Activated naive CD8-positive, alpha-beta T cell (primary cell): Measurements from ENCODE around the gene CDKN1A.

Experiments
- H3K27ac Mint-ChIP-seq: one replicate; pipeline ENCODE4 v1.8.0; 2021; ENCODE audit warnings: mixed read lengths
- H3K27me3 Mint-ChIP-seq: one replicate; pipeline ENCODE4 v1.8.0; 2021; ENCODE audit warnings: mixed read lengths
- H3K36me3 Mint-ChIP-seq: one replicate; pipeline ENCODE4 v1.8.0; 2021; ENCODE audit warnings: mixed read lengths
- H3K4me1 Mint-ChIP-seq: one replicate; pipeline ENCODE4 v1.8.0; 2021; ENCODE audit warnings: low read depth, mixed read lengths
- H3K4me3 Mint-ChIP-seq: one replicate; pipeline ENCODE4 v1.8.0; 2021; ENCODE audit warnings: mild to moderate bottlenecking, mixed read lengths
- H3K9me3 Mint-ChIP-seq: one replicate; pipeline ENCODE4 v1.8.0; 2021; ENCODE audit warnings: low read depth, mixed read lengths

Gene CDKN1A

DNA sequence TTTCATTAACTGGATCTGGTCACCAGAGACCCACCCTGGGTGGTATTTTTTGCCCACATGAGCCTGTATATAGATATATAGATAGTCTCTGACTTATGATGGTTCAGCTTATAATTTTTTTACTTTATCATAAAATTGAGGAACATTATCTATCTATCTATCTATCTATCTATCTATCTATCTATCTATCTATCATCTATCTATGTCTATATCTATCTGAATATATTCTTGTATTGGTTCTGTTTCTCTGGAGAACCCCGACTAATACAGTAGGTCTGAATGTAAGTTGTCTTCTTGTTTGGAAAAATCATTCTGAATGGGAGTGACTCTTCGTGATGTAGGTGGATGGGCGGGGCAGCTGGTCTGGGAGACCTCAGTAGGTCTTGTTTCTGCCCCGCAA, 13.3 kb upstream of the CDKN1A start:
- peaks cover 17% of the 10 kb centered on the region for H3K4me1 Mint-ChIP-seq
- no peaks in the 10 kb centered on the region for H3K9me3 Mint-ChIP-seq
- no peaks in the 10 kb centered on the region for H3K27me3 Mint-ChIP-seq
- H3K36me3 Mint-ChIP-seq = no peaks in the 10 kb centered on the region
- no peak overlapping the region for H3K4me3 Mint-ChIP-seq
- H3K27ac Mint-ChIP-seq = peak overlapping the region; percentile 13

DNA sequence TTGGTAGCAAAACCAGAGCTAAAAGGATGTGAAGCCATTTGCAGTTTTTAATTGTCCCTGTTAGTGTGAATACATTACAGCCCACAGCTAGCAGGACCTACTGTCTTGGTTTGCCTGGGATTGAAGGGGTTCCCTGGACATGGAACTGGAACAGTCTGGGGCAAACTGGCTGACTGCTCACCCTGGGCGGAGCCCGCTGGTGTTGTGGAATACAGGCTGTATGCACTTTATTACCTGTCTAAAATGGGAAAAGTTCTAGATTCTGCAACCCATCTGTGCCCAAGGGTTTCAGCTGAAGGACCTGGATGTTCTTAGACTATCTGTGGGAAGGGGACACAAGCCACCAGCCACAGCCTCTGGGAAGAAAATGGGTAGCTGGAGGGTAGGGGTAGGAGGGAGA, 12.2 kb upstream of the CDKN1A start:
- Mint-ChIP-seq H3K27me3 (no peaks in the 10 kb centered on the region), H3K36me3 (no peaks in the 10 kb centered on the region), H3K27ac (no peak overlapping the region), H3K4me3 (no peak overlapping the region), H3K4me1 (peaks cover 17% of the 10 kb centered on the region), H3K9me3 (no peaks in the 10 kb centered on the region)

DNA sequence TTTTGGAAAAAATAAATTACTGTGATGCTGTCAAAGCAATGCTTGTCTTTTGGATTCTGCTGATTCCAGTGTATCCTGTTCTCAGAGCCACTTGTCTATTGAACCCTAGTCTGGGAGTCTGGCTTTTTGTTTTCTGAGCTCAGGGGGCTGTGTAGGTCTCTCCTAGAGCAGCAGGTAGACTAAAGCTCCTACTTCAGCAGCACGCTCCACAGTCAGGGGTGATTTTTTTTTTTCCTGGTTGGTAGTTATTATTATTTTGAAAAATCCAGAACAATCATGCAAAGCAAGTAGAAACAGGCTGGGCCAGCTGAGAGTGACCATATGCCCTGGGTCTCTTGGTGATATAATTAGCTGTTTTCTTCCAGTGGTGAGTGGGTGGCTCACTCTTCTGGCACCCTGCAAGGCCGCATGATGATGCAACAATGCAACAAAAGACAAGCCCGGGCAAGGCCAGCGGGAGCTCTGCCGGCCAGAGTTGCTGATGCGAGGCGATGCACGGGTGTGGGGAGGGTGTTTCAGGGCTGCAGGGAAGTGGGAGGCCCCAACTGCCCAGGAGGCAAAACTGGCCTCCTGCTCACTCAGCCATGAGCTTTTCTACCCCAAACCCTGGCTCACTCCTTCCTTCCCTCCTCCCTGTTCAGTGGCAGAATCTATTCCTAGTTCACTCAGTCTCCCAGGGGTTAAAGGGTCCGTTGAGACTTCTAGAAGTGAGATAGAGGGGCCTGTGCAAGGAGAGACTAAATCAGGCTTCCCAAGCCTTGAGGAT, 11.5 kb upstream of the CDKN1A start:
- H3K27me3 Mint-ChIP-seq = no peaks in the 10 kb centered on the region
- no peak overlapping the region for H3K4me3 Mint-ChIP-seq
- H3K27ac Mint-ChIP-seq = no peak overlapping the region
- no peaks in the 10 kb centered on the region for H3K36me3 Mint-ChIP-seq
- peaks cover 16% of the 10 kb centered on the region for H3K4me1 Mint-ChIP-seq
- no peaks in the 10 kb centered on the region for H3K9me3 Mint-ChIP-seq

DNA sequence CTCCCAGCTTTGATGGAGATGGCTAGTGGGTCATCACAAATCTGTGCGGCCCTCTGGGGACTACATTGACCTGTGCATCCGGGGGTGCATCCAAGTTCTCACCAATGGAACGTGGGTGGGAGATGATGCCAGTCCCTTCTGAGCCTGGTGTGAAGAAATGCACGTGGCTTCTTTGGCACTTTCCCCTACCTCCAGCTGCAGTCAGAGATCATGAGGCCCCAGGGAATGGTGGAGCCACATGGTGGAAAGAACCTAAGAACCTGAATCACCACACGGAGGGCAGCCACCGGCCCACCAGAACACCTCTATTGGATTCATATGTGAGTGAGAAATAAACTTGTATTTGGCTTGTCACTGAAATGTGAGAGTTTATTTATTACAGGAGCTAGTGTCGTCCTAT, 9.9 kb upstream of the CDKN1A start:
- Mint-ChIP-seq H3K27me3 (no peaks in the 10 kb centered on the region), H3K36me3 (no peaks in the 10 kb centered on the region), H3K4me1 (peaks cover under 1% of the 10 kb centered on the region), H3K27ac (no peak overlapping the region), H3K9me3 (no peaks in the 10 kb centered on the region), H3K4me3 (no peak overlapping the region)

DNA sequence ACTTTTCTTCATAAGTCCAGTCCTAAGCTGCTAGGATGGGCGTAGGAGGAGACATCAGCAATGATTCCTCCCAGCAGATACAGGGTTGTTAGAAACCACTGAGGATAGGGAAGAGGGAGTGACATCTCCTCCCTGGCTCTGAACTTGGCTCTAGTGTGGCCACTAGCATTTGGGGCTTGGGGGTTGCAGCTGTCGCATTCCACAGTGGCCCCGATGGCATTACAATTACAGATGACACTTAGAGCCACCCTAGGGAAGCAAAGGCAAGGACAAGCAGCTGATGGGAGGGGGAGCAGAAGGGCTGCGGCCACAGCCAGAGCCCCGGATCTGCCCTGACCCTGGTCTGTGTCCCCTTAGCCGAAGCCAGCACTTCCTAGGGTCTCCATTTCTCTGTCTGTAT, 9.5 kb upstream of the CDKN1A start:
- Mint-ChIP-seq H3K27me3 (no peaks in the 10 kb centered on the region), H3K27ac (no peak overlapping the region), H3K4me1 (no peaks in the 10 kb centered on the region), H3K9me3 (no peaks in the 10 kb centered on the region), H3K4me3 (no peak overlapping the region), H3K36me3 (no peaks in the 10 kb centered on the region)

DNA sequence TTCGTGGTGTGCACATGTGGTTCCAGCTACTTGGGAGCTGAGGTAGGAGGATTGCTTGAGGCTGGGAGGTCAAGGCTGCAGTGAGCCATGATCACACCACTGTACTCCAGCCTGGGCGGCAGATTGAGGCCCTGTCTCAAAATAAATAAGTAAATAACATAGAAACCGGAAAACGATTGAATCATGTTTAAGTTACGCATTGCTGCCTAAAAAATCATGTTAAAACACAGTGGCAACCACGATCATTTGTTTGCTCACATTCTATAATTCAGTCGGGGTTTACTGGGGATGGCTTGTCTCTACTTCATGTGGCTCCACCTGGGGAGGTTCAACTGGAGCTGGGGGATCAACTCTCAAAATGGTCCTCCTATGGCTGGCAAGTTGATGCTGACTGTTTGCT, 8.2 kb upstream of the CDKN1A start:
- Mint-ChIP-seq H3K27me3 (no peaks in the 10 kb centered on the region), H3K4me1 (peaks cover 1% of the 10 kb centered on the region), H3K4me3 (no peak overlapping the region), H3K36me3 (no peaks in the 10 kb centered on the region), H3K9me3 (no peaks in the 10 kb centered on the region), H3K27ac (no peak overlapping the region)

DNA sequence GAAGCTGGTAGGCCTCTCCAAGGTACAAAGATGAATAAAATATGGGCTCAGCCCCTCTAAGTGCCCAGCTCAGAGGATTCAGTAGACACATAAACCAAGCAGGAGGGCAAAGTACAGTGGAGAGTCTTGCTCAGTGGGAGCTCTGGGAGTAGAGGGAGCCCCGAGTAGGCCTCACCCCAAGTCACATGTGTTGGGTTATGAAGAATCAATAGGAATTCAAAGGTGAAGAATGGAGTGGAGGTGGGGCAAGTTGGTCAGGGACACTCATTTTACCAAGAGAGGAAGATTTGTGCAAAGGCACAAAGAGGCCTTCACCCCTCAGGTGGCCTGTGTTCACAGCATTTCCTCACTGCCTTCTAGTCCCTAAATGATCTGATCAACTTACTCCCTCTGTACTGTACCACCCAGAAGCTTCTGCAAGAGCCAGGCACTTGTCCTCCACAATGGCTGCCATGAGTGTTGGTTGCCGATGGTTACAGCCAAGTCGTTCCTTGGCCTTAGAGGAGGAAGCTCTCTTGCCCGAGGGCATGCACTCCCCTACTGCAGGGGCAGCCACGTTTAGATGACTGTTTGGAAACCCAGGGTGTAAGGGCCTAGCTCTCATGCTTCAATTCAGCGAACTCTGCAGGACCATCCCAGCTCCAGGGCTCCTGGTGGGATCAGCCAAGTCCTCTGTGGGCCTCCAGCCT, 6.7 kb upstream of the CDKN1A start:
- no peaks in the 10 kb centered on the region for H3K27me3 Mint-ChIP-seq
- no peak overlapping the region for H3K4me3 Mint-ChIP-seq
- H3K4me1 Mint-ChIP-seq = peaks cover 6% of the 10 kb centered on the region
- no peaks in the 10 kb centered on the region for H3K36me3 Mint-ChIP-seq
- no peaks in the 10 kb centered on the region for H3K9me3 Mint-ChIP-seq
- no peak overlapping the region for H3K27ac Mint-ChIP-seq

DNA sequence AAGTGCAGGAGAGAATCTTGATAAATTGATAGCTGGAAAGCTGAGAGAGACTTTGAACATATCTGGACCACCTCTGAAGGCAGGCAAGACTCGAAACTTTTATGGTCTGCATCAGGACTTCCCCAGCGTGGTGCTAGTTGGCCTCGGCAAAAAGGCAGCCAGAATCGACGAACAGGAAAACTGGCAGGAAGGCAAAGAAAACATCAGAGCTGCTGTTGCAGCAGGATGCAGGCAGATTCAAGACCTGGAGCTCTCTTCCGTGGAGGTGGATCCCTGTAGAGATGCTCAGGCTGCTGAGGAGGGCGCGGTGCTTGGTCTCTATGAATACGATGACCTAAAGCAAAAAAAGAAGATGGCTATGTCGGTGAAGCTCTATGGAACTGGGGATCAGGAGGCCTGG, 4.6 kb upstream of the CDKN1A start:
- H3K27ac Mint-ChIP-seq = no peak overlapping the region

DNA sequence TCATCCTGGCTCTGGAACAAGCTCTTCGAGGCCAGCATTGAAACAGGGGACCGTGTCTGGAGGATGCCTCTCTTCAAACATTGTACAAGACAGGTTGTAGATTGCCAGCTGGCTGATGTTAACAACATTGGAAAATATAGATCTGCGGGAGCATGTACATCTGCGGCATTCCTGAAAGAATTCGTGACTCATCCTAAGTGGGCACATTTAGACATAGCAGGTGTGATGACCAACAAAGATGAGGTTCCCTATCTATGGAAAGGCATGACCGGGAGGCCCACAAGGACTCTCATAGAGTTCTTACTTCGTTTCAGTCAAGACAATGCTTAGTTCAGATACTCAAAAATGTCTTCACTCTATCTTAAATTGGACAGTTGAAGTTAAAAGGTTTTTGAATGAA, 3.6 kb upstream of the CDKN1A start:
- no peak overlapping the region for H3K4me3 Mint-ChIP-seq
- H3K9me3 Mint-ChIP-seq = no peaks in the 10 kb centered on the region
- no peaks in the 10 kb centered on the region for H3K27me3 Mint-ChIP-seq
- no peaks in the 10 kb centered on the region for H3K36me3 Mint-ChIP-seq
- peaks cover 19% of the 10 kb centered on the region for H3K4me1 Mint-ChIP-seq
- no peak overlapping the region for H3K27ac Mint-ChIP-seq

More for the DNA sequence above, 4.6 kb upstream of the CDKN1A start:
- H3K4me3 Mint-ChIP-seq = no peak overlapping the region
- no peaks in the 10 kb centered on the region for H3K36me3 Mint-ChIP-seq
- peaks cover 19% of the 10 kb centered on the region for H3K4me1 Mint-ChIP-seq
- no peaks in the 10 kb centered on the region for H3K27me3 Mint-ChIP-seq
- H3K9me3 Mint-ChIP-seq = no peaks in the 10 kb centered on the region

DNA sequence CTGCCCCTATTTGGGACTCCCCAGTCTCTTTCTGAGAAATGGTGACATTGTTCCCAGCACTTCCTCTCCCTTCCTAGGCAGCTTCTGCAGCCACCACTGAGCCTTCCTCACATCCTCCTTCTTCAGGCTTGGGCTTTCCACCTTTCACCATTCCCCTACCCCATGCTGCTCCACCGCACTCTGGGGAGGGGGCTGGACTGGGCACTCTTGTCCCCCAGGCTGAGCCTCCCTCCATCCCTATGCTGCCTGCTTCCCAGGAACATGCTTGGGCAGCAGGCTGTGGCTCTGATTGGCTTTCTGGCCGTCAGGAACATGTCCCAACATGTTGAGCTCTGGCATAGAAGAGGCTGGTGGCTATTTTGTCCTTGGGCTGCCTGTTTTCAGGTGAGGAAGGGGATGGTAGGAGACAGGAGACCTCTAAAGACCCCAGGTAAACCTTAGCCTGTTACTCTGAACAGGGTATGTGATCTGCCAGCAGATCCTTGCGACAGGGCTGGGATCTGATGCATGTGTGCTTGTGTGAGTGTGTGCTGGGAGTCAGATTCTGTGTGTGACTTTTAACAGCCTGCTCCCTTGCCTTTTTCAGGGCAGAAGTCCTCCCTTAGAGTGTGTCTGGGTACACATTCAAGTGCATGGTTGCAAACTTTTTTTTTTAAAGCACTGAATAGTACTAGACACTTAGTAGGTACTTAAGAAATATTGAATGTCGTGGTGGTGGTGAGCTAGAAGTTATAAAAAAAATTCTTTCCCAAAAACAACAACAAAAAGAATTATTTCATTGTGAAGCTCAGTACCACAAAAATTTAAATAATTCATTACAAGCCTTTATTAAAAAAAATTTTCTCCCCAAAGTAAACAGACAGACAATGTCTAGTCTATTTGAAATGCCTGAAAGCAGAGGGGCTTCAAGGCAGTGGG, 2.1 kb upstream of the CDKN1A start:
- H3K4me3 Mint-ChIP-seq = no peak overlapping the region
- no peaks in the 10 kb centered on the region for H3K36me3 Mint-ChIP-seq
- peaks cover 29% of the 10 kb centered on the region for H3K4me1 Mint-ChIP-seq
- H3K27me3 Mint-ChIP-seq = no peaks in the 10 kb centered on the region
- H3K27ac Mint-ChIP-seq = no peak overlapping the region
- H3K9me3 Mint-ChIP-seq = no peaks in the 10 kb centered on the region

DNA sequence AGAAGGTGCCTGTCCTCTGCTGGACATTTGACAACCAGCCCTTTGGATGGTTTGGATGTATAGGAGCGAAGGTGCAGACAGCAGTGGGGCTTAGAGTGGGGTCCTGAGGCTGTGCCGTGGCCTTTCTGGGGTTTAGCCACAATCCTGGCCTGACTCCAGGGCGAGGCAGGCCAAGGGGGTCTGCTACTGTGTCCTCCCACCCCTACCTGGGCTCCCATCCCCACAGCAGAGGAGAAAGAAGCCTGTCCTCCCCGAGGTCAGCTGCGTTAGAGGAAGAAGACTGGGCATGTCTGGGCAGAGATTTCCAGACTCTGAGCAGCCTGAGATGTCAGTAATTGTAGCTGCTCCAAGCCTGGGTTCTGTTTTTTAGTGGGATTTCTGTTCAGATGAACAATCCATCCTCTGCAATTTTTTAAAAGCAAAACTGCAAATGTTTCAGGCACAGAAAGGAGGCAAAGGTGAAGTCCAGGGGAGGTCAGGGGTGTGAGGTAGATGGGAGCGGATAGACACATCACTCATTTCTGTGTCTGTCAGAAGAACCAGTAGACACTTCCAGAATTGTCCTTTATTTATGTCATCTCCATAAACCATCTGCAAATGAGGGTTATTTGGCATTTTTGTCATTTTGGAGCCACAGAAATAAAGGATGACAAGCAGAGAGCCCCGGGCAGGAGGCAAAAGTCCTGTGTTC, 1.3 kb upstream of the CDKN1A start:
- H3K4me1 Mint-ChIP-seq = peaks cover 33% of the 10 kb centered on the region
- H3K27ac Mint-ChIP-seq = no peak overlapping the region
- no peaks in the 10 kb centered on the region for H3K27me3 Mint-ChIP-seq
- H3K36me3 Mint-ChIP-seq = no peaks in the 10 kb centered on the region
- H3K4me3 Mint-ChIP-seq = peak overlapping the region; percentile 76
- no peaks in the 10 kb centered on the region for H3K9me3 Mint-ChIP-seq

DNA sequence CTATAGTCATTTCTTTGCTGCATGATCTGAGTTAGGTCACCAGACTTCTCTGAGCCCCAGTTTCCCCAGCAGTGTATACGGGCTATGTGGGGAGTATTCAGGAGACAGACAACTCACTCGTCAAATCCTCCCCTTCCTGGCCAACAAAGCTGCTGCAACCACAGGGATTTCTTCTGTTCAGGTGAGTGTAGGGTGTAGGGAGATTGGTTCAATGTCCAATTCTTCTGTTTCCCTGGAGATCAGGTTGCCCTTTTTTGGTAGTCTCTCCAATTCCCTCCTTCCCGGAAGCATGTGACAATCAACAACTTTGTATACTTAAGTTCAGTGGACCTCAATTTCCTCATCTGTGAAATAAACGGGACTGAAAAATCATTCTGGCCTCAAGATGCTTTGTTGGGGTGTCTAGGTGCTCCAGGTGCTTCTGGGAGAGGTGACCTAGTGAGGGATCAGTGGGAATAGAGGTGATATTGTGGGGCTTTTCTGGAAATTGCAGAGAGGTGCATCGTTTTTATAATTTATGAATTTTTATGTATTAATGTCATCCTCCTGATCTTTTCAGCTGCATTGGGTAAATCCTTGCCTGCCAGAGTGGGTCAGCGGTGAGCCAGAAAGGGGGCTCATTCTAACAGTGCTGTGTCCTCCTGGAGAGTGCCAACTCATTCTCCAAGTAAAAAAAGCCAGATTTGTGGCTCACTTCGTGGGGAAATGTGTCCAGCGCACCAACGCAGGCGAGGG, 594 bp upstream of the CDKN1A start:
- no peaks in the 10 kb centered on the region for H3K9me3 Mint-ChIP-seq
- H3K4me3 Mint-ChIP-seq = peak overlapping the region; percentile 76
- H3K36me3 Mint-ChIP-seq = no peaks in the 10 kb centered on the region
- H3K27me3 Mint-ChIP-seq = no peaks in the 10 kb centered on the region
- peaks cover 40% of the 10 kb centered on the region for H3K4me1 Mint-ChIP-seq
- H3K27ac Mint-ChIP-seq = no peak overlapping the region

DNA sequence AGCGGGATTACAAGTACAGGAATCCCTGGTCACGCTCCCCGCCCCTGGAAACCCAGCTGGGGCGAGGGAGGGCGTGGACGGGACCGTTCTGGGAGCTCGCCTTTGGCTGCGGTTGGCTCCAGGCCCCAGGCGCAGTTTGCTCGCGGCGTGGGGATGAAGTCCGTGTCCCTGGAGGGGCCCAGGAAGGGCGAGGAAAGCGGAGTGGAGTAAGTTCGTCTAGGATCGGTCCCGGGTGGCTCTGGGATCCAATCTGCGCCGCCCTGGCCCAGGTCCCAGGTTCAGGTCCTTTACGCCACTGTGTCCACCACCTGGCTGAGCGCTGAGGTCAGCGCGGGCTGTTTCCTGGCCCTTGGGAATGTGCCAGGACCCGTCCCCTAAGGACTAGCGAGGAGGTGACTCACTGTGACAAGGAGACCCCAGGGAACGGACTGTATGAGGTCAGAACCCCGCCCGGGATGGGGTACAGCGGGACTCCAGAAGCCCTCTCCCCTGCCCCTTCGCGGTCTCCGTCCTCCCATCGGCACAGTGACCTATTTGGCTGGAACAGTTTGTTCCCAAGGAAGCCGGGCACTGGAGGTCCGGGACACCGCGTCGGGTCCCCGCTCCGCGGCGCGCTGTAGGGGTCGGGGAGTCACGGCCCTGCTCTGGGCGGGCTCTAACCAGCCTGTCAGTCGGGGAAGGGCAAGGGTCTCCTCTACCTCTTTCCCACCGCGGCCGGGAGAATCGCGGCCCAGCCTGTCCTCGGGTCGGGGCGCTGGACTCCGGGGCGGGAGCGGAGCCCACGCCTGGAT, 724 bp downstream of the CDKN1A start:
- Mint-ChIP-seq H3K27ac (peak overlapping the region; percentile 85), H3K36me3 (no peaks in the 10 kb centered on the region), H3K4me3 (peak overlapping the region; percentile 90), H3K27me3 (no peaks in the 10 kb centered on the region), H3K4me1 (peaks cover 48% of the 10 kb centered on the region), H3K9me3 (no peaks in the 10 kb centered on the region)
